GM12872 (cell line): ENCODE measurements around the gene SOCS2.

Experiments used
- CTCF ChIP-seq: IDR thresholded peaks from 3 replicates; pipeline ENCODE4 v1.5.1; 2011; ENCODE audit warnings: low read depth, mild to moderate bottlenecking, low read length, moderate library complexity; ENCODE audit not compliant: insufficient read depth

SOCS2 gene

GRCh38 chr12:93599192-93599591, 26.7 kb downstream of the SOCS2 start:
- TF ChIP-seq CTCF: no peak

- TF ChIP-seq CTCF: no peak
Measured at GRCh38 chr12:93601591-93601990, 29.1 kb downstream of the SOCS2 start.

GRCh38 chr12:93602897-93603668, 30.6 kb downstream of the SOCS2 start:
- no peak for TF ChIP-seq CTCF

GRCh38 chr12:93603762-93604161, 31.3 kb downstream of the SOCS2 start:
- TF ChIP-seq CTCF: no peak

- TF ChIP-seq CTCF: no peak
Measured at GRCh38 chr12:93608313-93608712, 35.8 kb downstream of the SOCS2 start.

GRCh38 chr12:93609281-93610192, 37.1 kb downstream of the SOCS2 start:
- TF ChIP-seq CTCF: no peak

- TF ChIP-seq CTCF: no peak
Measured at GRCh38 chr12:93612776-93613175, 40.3 kb downstream of the SOCS2 start.
